Measurements from ENCODE around the gene KIF18B. TPM values are rescaled to one million over a fixed set of nuclear protein-coding genes. Genes with fewer than 3 reads are reported as not detected.

Gene KIF18B
- polyA plus RNA-seq, 2 of the 4 experiments (the other 2 are of a cell fraction): 19.6 to 41.7 TPM

- TF ChIP-seq RFX5 (IDR thresholded peaks at IDR 0.05): no peak
- no peak for TF ChIP-seq POLR2A (IDR thresholded peaks at IDR 0.05; ENCODE audit: low read length)
Measured at GRCh38 chr17:44989552-44990138, 42.1 kb upstream of the KIF18B start (continued).

DNA sequence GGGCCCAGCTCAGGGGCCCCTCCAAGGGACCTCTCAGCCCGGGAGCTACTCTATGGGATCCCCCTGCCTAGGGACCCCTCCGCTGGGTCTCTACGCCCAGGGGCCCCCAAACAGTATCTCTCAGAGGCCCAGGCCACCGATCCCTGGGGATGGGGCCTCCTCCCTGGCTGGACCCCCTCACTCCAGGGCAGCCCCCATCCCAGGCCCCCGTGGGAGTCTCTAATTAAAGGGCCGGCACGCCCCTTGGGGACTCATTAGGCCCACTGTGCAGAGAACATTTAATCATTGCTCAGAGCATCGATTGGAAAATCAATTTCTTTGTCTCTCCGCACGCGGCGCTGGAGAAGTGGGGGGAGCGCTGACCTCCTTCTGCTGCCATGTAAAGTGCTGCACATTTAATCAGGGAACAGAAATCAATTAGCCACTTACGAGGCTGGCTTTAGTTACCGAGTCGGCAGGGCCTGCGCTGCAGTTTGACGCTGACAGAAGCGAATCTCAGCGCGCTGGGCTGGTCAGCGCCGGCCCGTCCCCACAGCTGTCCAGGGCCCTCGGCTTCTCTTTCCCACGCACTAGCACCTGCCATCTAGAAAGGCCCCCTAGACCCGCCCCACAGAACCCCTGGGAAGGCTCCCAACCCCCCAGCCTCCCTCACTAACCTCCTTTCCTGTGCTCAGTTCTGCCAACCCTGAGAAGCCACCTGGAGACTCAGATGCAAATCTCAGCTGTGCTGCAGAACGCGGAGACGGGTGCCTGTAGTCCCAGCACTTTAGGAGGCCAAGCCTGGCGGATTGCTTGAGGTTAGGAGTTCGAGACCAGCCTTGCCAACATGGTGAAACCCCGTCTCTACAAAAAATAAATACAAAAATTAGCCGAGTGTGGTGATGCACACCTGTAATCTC, 40.7 kb upstream of the KIF18B start:
- ATAC-seq: no peak

DNA sequence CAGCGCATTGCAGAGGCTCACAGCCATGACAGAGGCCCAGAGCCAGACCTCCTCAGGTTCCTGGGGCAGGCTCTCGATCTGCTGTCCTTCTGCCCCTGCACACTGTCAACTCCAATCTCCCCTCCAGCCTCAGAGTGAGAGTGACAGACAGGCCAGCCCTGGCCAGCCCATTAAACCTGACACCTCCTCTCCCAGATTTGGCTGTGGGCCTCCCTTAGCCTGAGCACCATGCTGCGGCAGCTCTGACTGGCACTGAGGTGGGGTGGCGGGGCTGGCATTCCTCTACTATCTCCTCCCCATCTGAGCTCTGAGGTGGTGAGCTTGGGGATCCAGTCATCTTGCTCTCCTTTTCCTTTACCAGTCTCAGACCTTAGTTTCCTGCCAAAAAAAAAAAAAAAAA, 36.0 kb upstream of the KIF18B start:
- TF ChIP-seq, protein P1, sequence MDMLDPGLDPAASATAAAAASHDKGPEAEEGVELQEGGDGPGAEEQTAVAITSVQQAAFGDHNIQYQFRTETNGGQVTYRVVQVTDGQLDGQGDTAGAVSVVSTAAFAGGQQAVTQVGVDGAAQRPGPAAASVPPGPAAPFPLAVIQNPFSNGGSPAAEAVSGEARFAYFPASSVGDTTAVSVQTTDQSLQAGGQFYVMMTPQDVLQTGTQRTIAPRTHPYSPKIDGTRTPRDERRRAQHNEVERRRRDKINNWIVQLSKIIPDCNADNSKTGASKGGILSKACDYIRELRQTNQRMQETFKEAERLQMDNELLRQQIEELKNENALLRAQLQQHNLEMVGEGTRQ (IDR thresholded peaks at IDR 0.05): no peak
- TF ChIP-seq CBX8 (IDR thresholded peaks at IDR 0.05): no peak
- no peak for TF ChIP-seq SREBF2 (IDR thresholded peaks at IDR 0.05)
- TF ChIP-seq MAX (IDR thresholded peaks at IDR 0.05): no peak
- no peak for TF ChIP-seq RNF2 (IDR thresholded peaks at IDR 0.05; ENCODE audit: borderline replicate concordance, low read depth)
- no peak for TF ChIP-seq ZSCAN20 (CRISPR knock-in tag; IDR thresholded peaks at IDR 0.05)
- no peak for TF ChIP-seq NR3C1 (IDR thresholded peaks at IDR 0.05)
- TF ChIP-seq, protein P2, sequence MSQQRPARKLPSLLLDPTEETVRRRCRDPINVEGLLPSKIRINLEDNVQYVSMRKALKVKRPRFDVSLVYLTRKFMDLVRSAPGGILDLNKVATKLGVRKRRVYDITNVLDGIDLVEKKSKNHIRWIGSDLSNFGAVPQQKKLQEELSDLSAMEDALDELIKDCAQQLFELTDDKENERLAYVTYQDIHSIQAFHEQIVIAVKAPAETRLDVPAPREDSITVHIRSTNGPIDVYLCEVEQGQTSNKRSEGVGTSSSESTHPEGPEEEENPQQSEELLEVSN (IDR thresholded peaks at IDR 0.05; ENCODE audit: borderline replicate concordance, low read depth): no peak
- TF ChIP-seq EP300 (IDR thresholded peaks at IDR 0.05): no peak
- no peak for TF ChIP-seq RFX5 (IDR thresholded peaks at IDR 0.05)
- no peak for TF ChIP-seq POLR2A (IDR thresholded peaks at IDR 0.05; ENCODE audit: low read length)
- TF ChIP-seq FOSB (CRISPR knock-in tag; IDR thresholded peaks at IDR 0.05): no peak
- TF ChIP-seq FOXS1 (CRISPR knock-in tag; IDR thresholded peaks at IDR 0.05): no peak
- TF ChIP-seq BCL3 (IDR thresholded peaks at IDR 0.05): no peak
- no peak for TF ChIP-seq HDAC2 (IDR thresholded peaks at IDR 0.05)
- TF ChIP-seq NFE2L2 (conservative IDR thresholded peaks at IDR 0.05; ENCODE audit: low read length): no peak
- no peak for TF ChIP-seq NPAS2 (CRISPR knock-in tag; IDR thresholded peaks at IDR 0.05; ENCODE audit: borderline replicate concordance)
- TF ChIP-seq KDM5A (IDR thresholded peaks at IDR 0.05): no peak
- no peak for TF ChIP-seq KDM1A (IDR thresholded peaks at IDR 0.05; ENCODE audit: low read depth)
- POLR2A ChIA-PET: no interaction called here
- Histone ChIP-seq H3K4me1 (peaks cover 30% of the 10 kb centered on the region), H3K9me3 (no peaks in the 10 kb centered on the region), H3K4me2 (no peak overlapping the region), H3K4me3 (no peak overlapping the region), H3K27ac (peak overlapping the region; percentile 19 to 87; a peak in 4 of 6 replicates)
- 93% methylated on average over 4 of the region's 4 CpGs for WGBS (ENCODE audit: missing lambda C conversion rate)
- DNase-seq (ENCODE audit: low read depth in 1 of 2, low spot score in 1 of 2) (no peak), ATAC-seq (no peak), FAIRE-seq (no peak)
- CTCF ChIA-PET: interaction anchor here (0.6 to 8.7 kb wide), 4 partner anchors 10 to 215 kb away, joined by 3 to 98 read pairs (median 17); no protein-coding TSS in a partner anchor

More for the DNA sequence above, 40.7 kb upstream of the KIF18B start:
- no peak overlapping the region for H3K4me2 ChIP-seq
- FAIRE-seq (no peak), DNase-seq (ENCODE audit: low read depth in 1 of 2, low spot score in 1 of 2) (no peak)
- 83% methylated on average over 33 of the region's 34 CpGs for WGBS (ENCODE audit: missing lambda C conversion rate)
- H3K4me3 ChIP-seq: no peak overlapping the region
- H3K4me1 ChIP-seq: peaks cover 6% of the 10 kb centered on the region; the same call in 1 of the 3 replicates
- ChIA-PET POLR2A (no interaction called here), CTCF (interaction anchor here (0.8 to 66.5 kb wide), 8 partner anchors 10 to 87 kb away, joined by 3 to 1853 read pairs (median 5); partner anchors contain the start of gene GFAP)
- no peak for TF ChIP-seq MAFK (IDR thresholded peaks at IDR 0.05; ENCODE audit: partially characterized antibody)
- TF ChIP-seq CBX2 (IDR thresholded peaks at IDR 0.05; ENCODE audit: borderline replicate concordance, low read depth): no peak
- TF ChIP-seq ZNF302 (CRISPR knock-in tag; IDR thresholded peaks at IDR 0.05): no peak
- TF ChIP-seq, protein P3, sequence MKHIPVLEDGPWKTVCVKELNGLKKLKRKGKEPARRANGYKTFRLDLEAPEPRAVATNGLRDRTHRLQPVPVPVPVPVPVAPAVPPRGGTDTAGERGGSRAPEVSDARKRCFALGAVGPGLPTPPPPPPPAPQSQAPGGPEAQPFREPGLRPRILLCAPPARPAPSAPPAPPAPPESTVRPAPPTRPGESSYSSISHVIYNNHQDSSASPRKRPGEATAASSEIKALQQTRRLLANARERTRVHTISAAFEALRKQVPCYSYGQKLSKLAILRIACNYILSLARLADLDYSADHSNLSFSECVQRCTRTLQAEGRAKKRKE (CRISPR knock-in tag; IDR thresholded peaks at IDR 0.05; ENCODE audit: low read depth): no peak
- TF ChIP-seq JUNB (IDR thresholded peaks at IDR 0.05): no peak
- TF ChIP-seq CHD4 (IDR thresholded peaks at IDR 0.05; ENCODE audit: borderline replicate concordance): no peak
- no peak for TF ChIP-seq HDAC2 (IDR thresholded peaks at IDR 0.05)
- TF ChIP-seq RCOR1 (IDR thresholded peaks at IDR 0.05; ENCODE audit: low read depth, low read length): no peak
- no peak for TF ChIP-seq FOSB (CRISPR knock-in tag; IDR thresholded peaks at IDR 0.05)
- TF ChIP-seq RAD21 (conservative IDR thresholded peaks at IDR 0.05 in 1 of 2, IDR thresholded peaks at IDR 0.05 in 1 of 2): no peak
- no peak for TF ChIP-seq HOXA7 (CRISPR knock-in tag; IDR thresholded peaks at IDR 0.05)
- no peak overlapping the region for H3K27ac ChIP-seq
- no peaks in the 10 kb centered on the region for H3K9me3 ChIP-seq
